Activated CD8-positive, alpha-beta memory T cell treated with anti-CD3 and anti-CD28 coated beads for 36 hours (primary cell): Measurements from ENCODE around the gene FGF7. TPM values are rescaled to one million over a fixed set of nuclear protein-coding genes. Genes with fewer than 3 reads are reported as not detected.
"Not testable (repeated sequence)": the region's sequence is repeated elsewhere in the genome, so short reads cannot be mapped to it uniquely, and the experiment has no call there.

Source experiments
- CTCF ChIA-PET: fragments of 350-600 bp; sonication (Branson Sonifier 250); formaldehyde crosslinking; loops from one replicate; lab custom pipeline; 2021; ENCODE audit warnings: antibody characterized with exemption; lab: Charles Lee
- POLR2A ChIA-PET: fragments of 350-600 bp; sonication (Branson Sonifier 250); formaldehyde crosslinking; loops from one replicate; lab custom pipeline; 2021; ENCODE audit warnings: antibody characterized with exemption; lab: Charles Lee
- total RNA-seq, 2 experiments: library from RNA; stranded (reverse); gene quantifications; one replicate each; pipeline ENCODE4 v1.2.3, GENCODE V29; 2021

FGF7 gene, protein sequence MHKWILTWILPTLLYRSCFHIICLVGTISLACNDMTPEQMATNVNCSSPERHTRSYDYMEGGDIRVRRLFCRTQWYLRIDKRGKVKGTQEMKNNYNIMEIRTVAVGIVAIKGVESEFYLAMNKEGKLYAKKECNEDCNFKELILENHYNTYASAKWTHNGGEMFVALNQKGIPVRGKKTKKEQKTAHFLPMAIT
- total RNA-seq, result not detected

DNA sequence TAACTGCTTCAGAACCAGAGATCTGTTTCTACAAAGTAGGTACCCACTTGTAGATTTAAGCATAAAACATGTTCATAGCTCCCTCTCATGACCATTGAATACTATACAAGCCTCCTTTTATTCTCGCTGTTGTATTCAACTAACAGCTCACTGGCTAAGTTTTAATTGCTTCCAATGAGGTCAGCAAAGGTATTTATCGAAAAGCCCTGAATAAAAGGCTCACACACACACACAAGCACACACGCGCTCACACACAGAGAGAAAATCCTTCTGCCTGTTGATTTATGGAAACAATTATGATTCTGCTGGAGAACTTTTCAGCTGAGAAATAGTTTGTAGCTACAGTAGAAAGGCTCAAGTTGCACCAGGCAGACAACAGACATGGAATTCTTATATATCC, at the start of gene FGF7:
Gene FGF7, plus strand, starts transcription at position 222 of the 400 bp plus-strand sequence. CDS start 1,056 bp downstream, outside the sequence.
- ChIA-PET CTCF (interaction anchor here (0.6 to 3.0 kb wide), 6 partner anchors 185 to 562 kb away, joined by 3 to 16 read pairs (median 4); partner anchors contain the start of gene COPS2), POLR2A (no interaction called here)

DNA sequence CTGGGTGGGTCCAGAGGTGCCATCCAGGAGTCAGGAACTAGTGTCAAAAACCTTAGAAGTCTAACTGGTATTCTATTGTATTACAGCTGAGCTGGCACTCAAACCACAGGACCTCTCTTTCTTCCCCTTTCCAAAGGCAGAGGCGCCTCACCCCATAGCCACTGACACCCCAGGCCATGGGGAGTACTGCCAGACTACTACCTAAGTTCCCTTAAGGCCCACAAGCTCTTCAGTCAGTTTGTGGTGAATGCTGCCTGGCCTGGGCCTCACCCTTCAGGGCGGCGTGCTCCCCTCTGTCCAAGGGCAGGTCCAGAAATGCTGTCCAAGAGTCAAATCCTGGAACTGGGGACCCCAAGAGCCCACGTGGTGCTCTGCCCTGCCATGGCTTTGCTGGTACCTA, 43.0 kb upstream of the FGF7 start:
- ChIA-PET POLR2A (no interaction called here), CTCF (no interaction called here)

- ChIA-PET POLR2A (no interaction called here), CTCF (no interaction called here)
These were observed 42.1 kb upstream of the FGF7 start for GRCh38 chr15:49380912-49381311.

- ChIA-PET POLR2A (no interaction called here), CTCF (no interaction called here)
These were observed 40.6 kb upstream of the FGF7 start for GRCh38 chr15:49382394-49382793.

DNA sequence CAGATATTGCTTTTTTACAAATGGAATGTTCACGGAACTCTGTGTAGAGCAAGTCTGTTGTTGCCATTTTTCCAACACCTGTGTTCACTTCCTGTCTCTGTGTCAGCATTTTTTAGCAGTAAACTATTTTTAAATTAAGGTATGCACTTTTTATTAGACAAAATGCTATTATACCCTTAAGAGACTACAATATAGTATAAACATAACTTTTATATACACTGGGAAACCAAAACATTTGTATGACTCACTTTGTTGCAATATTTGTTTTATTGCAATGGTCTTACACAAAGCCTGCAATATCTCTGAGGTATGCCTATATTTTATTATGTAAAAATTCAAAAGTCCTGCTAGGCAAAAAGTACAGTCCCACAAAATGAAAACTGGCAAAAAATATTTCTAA, 39.8 kb upstream of the FGF7 start:
- ChIA-PET POLR2A (no interaction called here), CTCF (no interaction called here)

DNA sequence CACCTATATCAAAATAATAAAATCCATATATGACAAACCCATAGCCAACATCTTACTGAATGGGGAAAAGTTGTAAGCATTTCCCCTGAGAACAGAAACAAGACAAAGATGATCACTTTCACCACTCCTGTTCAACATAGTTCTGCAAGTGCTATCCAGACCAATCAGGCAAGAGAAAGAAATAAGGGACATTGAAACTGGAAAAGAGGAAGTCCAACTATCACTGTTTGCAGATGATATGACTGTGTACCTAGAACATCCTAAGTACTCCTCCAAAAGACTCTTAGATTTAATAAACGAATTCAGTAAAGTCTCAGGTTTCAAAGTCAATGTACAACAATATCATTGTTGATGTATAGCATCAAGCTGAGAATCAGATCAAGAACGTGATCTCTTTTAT, 35.6 kb upstream of the FGF7 start:
- ChIA-PET POLR2A (no interaction called here), CTCF (no interaction called here)

DNA sequence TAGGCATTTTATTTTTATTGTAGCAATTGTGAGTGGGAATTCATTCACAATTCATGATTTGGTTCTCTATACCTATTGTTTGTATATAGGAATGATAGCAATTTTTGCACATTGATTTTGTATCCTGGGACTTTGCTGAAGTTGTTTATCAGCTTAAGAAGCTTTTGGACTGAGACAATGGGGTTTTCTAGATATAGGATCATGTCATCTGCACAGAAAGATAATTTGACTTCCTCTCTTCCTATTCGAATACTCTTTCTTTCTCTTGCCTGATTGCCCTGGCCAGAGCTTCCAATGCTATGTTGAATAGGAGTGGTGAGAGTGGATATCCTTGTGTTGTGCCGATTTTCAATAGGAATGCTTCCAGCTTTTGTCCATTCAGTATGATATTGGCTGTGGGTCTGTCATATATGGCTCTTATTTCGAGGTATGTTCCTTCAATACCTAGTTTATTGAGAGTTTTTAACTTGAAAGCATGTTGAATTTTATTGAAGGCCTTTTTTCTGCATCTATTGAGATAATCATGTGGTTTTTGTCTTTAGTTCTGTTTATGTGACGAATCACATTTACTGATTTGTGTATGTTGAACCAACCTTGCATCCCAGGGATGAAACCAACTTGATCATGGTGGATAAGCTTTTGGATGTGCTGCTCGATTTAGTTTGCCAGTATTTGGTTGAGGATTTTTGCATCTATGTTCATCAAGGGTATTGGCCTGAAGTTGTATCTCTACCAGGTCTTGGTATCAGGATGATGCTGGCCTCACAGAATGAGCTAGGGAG, 20.3 kb upstream of the FGF7 start:
- CTCF ChIA-PET, POLR2A ChIA-PET: not testable (repeated sequence)

DNA sequence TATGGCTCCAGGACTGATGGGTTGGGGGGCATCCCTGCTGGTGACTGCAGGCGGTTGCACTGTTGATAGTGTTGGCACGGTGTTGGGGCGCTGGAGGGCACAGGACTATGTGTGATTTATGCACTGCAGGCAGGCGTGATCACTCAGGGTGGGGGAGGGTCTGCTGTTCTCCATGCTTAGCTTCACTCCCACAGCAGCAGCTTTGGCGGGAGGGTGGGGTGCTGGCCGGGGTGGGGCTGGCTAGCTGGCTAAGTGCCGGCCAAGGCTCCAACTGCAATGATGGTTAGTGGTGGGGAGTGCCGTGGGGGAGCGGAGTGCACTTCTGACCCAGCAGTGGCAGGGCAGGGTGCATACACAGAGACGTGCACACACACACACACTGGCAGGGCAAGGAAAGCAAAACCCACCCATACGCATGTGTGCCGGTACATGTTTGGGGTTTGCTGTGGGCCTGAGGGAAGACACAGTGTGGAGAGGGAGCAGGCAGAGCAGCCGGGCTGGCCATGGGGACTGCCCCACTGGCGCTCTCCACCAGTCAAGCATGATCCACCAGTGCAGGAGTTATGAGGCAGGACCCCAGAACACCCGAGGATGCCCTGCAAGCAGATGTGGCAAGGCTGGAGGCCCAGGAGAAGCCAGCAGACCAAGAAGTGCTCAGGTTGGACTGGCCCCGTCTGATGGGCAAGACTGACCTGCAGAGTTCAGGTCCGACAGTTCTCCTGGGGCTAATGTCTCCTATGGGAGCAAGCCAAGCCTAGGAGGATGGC, 16.5 kb upstream of the FGF7 start:
- CTCF ChIA-PET, result no interaction called here
- POLR2A ChIA-PET, result no interaction called here

GRCh38 chr15:49410641-49411040, 12.4 kb upstream of the FGF7 start:
- ChIA-PET POLR2A (no interaction called here), CTCF (no interaction called here)

- ChIA-PET CTCF (no interaction called here), POLR2A (no interaction called here)
These were observed 10.2 kb upstream of the FGF7 start for GRCh38 chr15:49412797-49413196.

- ChIA-PET POLR2A (no interaction called here), CTCF (no interaction called here)
These were observed 7.9 kb upstream of the FGF7 start for GRCh38 chr15:49415149-49415548.

DNA sequence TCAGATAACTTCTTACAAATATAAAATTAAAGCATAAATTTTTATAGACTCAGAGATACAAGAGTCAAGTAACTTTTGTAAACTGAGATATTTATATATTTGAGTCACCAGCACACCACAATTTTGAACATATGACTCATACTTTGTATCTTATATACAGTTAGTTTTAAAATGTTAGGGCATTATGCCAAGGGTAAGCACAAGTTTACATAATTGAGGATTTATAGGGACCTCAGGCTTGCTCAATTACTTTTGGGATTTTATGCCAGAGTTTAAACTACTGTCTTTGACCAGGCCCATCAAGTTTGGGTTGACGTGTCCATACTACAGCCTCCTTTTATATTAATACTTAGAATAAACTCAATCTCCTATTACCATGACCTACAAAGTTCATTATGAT, 7.4 kb upstream of the FGF7 start:
- POLR2A ChIA-PET, result no interaction called here
- CTCF ChIA-PET, result no interaction called here

DNA sequence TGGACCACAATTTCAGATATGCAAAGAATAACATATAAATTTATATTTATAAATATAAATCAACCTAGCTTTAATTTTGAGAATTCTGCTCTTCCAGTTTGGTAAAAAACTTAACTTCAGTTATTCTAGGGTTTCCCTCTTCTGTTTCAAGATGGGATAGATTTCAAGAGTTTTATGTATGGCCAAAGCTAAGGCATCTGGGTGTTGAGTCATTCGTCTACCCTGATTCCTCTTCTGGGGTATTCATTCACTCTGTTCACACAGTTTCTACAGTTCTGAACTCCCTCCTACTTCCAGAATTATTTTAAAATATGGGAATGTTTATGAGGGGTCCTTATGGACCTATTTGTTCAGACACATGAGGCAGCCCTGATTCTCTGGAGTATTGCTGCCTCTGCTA, 4.2 kb upstream of the FGF7 start:
- ChIA-PET CTCF (no interaction called here), POLR2A (no interaction called here)

GRCh38 chr15:49421991-49422390, 1.1 kb upstream of the FGF7 start:
- ChIA-PET POLR2A (no interaction called here), CTCF (interaction anchor here (0.7 to 3.0 kb wide), 7 partner anchors 179 to 586 kb away, joined by 3 to 16 read pairs (median 4); partner anchors contain the start of gene COPS2)

- POLR2A ChIA-PET, result no interaction called here
- CTCF ChIA-PET, result no interaction called here
These were observed 984 bp downstream of the FGF7 start for GRCh38 chr15:49423901-49424550.

DNA sequence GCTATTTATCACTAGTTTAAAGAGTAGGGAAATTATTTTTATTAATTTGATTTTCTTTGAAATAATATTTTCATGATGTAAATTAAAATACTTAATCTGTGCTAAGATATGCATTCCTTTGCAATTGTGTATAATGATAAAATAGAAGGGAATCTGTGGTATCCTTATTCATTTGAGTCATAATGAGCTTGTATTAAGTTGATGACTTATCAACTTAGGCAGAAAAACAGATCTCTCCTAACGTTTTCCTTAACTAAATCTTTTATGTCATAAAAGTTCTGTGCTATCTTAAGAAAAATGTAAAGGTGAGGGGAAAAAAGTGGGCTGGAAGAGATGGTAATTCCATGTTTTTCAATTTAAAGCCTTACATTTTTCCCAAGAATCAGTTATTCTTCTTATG, 1.9 kb downstream of the FGF7 start:
- ChIA-PET CTCF (no interaction called here), POLR2A (no interaction called here)

DNA sequence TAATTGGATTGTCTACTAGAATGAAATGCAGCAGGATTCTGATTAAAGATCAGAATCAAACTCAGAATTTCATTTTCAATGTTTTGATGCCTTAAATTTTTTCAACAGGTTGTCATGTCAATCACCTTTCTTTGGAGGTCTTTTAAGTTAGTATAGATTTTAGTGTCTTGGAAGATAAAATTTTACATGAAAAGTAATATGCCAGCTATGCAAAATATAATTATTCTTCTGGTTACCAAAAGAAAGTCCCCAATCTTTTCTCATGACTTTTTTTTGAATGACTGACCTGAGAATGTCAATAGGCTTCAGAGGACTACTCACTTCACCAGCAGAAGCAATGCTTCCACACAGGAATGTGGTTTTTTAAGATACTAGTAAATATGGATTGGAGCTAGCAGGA, 4.3 kb downstream of the FGF7 start:
- ChIA-PET CTCF (no interaction called here), POLR2A (no interaction called here)

GRCh38 chr15:49428409-49429095, 5.5 kb downstream of the FGF7 start:
- CTCF ChIA-PET, result no interaction called here
- POLR2A ChIA-PET, result no interaction called here

DNA sequence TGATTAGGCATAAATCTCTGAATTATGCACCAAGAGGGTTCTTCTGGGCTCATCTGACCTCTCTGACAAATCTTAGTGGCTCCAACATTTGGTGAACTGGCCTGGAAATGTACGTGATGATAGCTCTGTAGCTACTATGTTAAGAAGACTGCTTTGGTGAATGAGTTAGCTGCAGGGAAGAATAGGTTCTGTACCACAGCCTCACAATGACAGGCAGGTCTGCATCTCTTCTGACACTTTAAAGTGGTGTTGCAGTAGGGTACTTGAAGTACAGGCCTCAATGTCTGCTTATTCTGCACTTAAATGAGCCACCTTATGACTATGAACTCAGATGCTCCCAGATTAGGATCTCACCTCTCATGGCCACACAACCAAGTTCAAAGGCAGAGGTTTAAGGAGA, 7.0 kb downstream of the FGF7 start:
- POLR2A ChIA-PET, result no interaction called here
- CTCF ChIA-PET, result no interaction called here
